Uterine smooth muscle cell (primary cell): ENCODE measurements around the gene SEPHS1. TPM values are rescaled to one million over a fixed set of nuclear protein-coding genes. Genes with fewer than 3 reads are reported as not detected.

Source experiments
- total RNA-seq: library from RNA; depleted of rRNA; stranded (reverse); fragments of >200 nt; gene quantifications from 2 replicates; pipeline ENCODE4 v1.2.3, GENCODE V29; 2014

SEPHS1 gene
- total RNA-seq, result 22.4 and 31.5 TPM in 2 replicates

GRCh38 chr10:13348216-13349017 lies at the start of gene SEPHS1:
SEPHS1 (minus strand) TSS chr10:13348293; CDS start chr10:13344950, 3,343 bp downstream.

GRCh38 chr10:13299437-13300287 lies 48.4 kb downstream of the SEPHS1 start, which contains the start of gene PHYH:
PHYH (minus strand) TSS chr10:13300064; CDS start chr10:13300042, 22 bp downstream.

Other genes with a start within 250 kb of the SEPHS1 start
- 55.1 and 87.4 TPM in 2 replicates for gene OPTN, start 248.1 kb downstream of the SEPHS1 start, total RNA-seq
- gene MCM10, start 186.7 kb downstream of the SEPHS1 start, total RNA-seq, result 5.4 and 16.0 TPM in 2 replicates
- not detected in 2 replicates for gene UCMA, start 113.9 kb downstream of the SEPHS1 start, total RNA-seq
- gene PHYH, start 48.2 kb downstream of the SEPHS1 start, total RNA-seq, result 10.5 and 18.9 TPM in 2 replicates
- gene BEND7, start 180.7 kb upstream of the SEPHS1 start, total RNA-seq, result 1.9 and 5.4 TPM in 2 replicates
- 46.6 and 46.7 TPM in 2 replicates for gene PRPF18, start 238.7 kb upstream of the SEPHS1 start, total RNA-seq